ENCODE results near the gene KANSL1. TPM values are rescaled to one million over a fixed set of nuclear protein-coding genes. Genes with fewer than 3 reads are reported as not detected.

Gene KANSL1
- total RNA-seq, 1 experiment from 2014 or later, result 72.7 TPM

- peaks cover 22% of the 10 kb centered on the region for H3K9me3 Mint-ChIP-seq
- H3K4me3 Mint-ChIP-seq, result no peak overlapping the region
- TF ChIP-seq SMAD3 (CRISPR knock-in tag; IDR thresholded peaks at IDR 0.05; ENCODE audit: borderline replicate concordance) (no peak), ZNF121 (CRISPR knock-in tag; IDR thresholded peaks at IDR 0.05) (peak; percentile 23; the same call in 1 of the 2 replicates), CREB1 (CRISPR knock-in tag; IDR thresholded peaks at IDR 0.05) (no peak)
- TF ChIP-seq, protein P1, sequence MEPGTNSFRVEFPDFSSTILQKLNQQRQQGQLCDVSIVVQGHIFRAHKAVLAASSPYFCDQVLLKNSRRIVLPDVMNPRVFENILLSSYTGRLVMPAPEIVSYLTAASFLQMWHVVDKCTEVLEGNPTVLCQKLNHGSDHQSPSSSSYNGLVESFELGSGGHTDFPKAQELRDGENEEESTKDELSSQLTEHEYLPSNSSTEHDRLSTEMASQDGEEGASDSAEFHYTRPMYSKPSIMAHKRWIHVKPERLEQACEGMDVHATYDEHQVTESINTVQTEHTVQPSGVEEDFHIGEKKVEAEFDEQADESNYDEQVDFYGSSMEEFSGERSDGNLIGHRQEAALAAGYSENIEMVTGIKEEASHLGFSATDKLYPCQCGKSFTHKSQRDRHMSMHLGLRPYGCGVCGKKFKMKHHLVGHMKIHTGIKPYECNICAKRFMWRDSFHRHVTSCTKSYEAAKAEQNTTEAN (CRISPR knock-in tag; IDR thresholded peaks at IDR 0.05), result no peak
- peaks cover 32% of the 10 kb centered on the region for H3K36me3 Mint-ChIP-seq
- ATAC-seq (no peak), DNase-seq (ENCODE audit: low spot score) (no peak)
- 0 out of 2 replicates have a peak, but pooled peaks cover 2% of the 10 kb centered on the region for H3K27me3 Mint-ChIP-seq (ENCODE audit: low read depth)
- H3K4me1 Mint-ChIP-seq, result peaks cover 10% of the 10 kb centered on the region
- ChIA-PET POLR2A (no interaction called here), CTCF (interaction anchor here (0.7 to 0.9 kb wide), 2 partner anchors 17 kb away, joined by 3 read pairs; no protein-coding TSS in a partner anchor)
- no peak overlapping the region for H3K27ac Mint-ChIP-seq
Observed at GRCh38 chr17:46195939-46196716, 2.9 kb upstream of the KANSL1 start.

GRCh38 chr17:46195217-46195855 is 2.1 kb upstream of the KANSL1 start:
- no peak overlapping the region for H3K4me3 Mint-ChIP-seq
- TF ChIP-seq CREM (CRISPR knock-in tag; IDR thresholded peaks at IDR 0.05) (no peak), ZNF232 (CRISPR knock-in tag; IDR thresholded peaks at IDR 0.05) (no peak), TEAD1 (CRISPR knock-in tag; IDR thresholded peaks at IDR 0.05) (no peak), STAT6 (CRISPR knock-in tag; conservative IDR thresholded peaks at IDR 0.05; ENCODE audit: low read depth) (no peak), NR3C1 (CRISPR knock-in tag; conservative IDR thresholded peaks at IDR 0.05; ENCODE audit: low read depth) (no peak), SMAD4 (CRISPR knock-in tag; IDR thresholded peaks at IDR 0.05) (no peak), HMGXB4 (CRISPR knock-in tag; IDR thresholded peaks at IDR 0.05) (no peak), CBFB (CRISPR knock-in tag; IDR thresholded peaks at IDR 0.05; ENCODE audit: low read depth) (no peak), ZNF671 (CRISPR knock-in tag; IDR thresholded peaks at IDR 0.05) (no peak), FOXP1 (CRISPR knock-in tag; IDR thresholded peaks at IDR 0.05; ENCODE audit: borderline replicate concordance) (no peak)
- TF ChIP-seq, protein P2, sequence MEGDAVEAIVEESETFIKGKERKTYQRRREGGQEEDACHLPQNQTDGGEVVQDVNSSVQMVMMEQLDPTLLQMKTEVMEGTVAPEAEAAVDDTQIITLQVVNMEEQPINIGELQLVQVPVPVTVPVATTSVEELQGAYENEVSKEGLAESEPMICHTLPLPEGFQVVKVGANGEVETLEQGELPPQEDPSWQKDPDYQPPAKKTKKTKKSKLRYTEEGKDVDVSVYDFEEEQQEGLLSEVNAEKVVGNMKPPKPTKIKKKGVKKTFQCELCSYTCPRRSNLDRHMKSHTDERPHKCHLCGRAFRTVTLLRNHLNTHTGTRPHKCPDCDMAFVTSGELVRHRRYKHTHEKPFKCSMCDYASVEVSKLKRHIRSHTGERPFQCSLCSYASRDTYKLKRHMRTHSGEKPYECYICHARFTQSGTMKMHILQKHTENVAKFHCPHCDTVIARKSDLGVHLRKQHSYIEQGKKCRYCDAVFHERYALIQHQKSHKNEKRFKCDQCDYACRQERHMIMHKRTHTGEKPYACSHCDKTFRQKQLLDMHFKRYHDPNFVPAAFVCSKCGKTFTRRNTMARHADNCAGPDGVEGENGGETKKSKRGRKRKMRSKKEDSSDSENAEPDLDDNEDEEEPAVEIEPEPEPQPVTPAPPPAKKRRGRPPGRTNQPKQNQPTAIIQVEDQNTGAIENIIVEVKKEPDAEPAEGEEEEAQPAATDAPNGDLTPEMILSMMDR (IDR thresholded peaks at IDR 0.05), result no peak
- TF ChIP-seq, protein P3, sequence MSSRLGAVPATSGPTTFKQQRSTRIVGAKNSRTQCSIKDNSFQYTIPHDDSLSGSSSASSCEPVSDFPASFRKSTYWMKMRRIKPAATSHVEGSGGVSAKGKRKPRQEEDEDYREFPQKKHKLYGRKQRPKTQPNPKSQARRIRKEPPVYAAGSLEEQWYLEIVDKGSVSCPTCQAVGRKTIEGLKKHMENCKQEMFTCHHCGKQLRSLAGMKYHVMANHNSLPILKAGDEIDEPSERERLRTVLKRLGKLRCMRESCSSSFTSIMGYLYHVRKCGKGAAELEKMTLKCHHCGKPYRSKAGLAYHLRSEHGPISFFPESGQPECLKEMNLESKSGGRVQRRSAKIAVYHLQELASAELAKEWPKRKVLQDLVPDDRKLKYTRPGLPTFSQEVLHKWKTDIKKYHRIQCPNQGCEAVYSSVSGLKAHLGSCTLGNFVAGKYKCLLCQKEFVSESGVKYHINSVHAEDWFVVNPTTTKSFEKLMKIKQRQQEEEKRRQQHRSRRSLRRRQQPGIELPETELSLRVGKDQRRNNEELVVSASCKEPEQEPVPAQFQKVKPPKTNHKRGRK (CRISPR knock-in tag; IDR thresholded peaks at IDR 0.05; ENCODE audit: borderline replicate concordance), result no peak
- ATAC-seq, result no peak
- H3K4me1 Mint-ChIP-seq, result peaks cover 15% of the 10 kb centered on the region
- H3K36me3 Mint-ChIP-seq, result peaks cover 28% of the 10 kb centered on the region
- DNase-seq (ENCODE audit: low spot score), result no peak
- H3K9me3 Mint-ChIP-seq, result peaks cover 19% of the 10 kb centered on the region
- POLR2A ChIA-PET, result no interaction called here
- 0 out of 2 replicates have a peak, but pooled peaks cover 2% of the 10 kb centered on the region for H3K27me3 Mint-ChIP-seq (ENCODE audit: low read depth)
- H3K27ac Mint-ChIP-seq, result peak overlapping the region; percentile 76; the same call in 1 of the 2 replicates
- CTCF ChIA-PET, result interaction anchor here (0.7 kb wide), 1 partner anchor 18 kb away, joined by 3 read pairs; no protein-coding TSS in a partner anchor

Data from WTC11 (cell line).